COLO829 (cell line): Measurements from ENCODE around the gene SASS6.

Experiments
- DNase-seq: peaks from one replicate; pipeline ENCODE4 v3.0.0; 2012; ENCODE audit warnings: low spot score

Gene SASS6, protein sequence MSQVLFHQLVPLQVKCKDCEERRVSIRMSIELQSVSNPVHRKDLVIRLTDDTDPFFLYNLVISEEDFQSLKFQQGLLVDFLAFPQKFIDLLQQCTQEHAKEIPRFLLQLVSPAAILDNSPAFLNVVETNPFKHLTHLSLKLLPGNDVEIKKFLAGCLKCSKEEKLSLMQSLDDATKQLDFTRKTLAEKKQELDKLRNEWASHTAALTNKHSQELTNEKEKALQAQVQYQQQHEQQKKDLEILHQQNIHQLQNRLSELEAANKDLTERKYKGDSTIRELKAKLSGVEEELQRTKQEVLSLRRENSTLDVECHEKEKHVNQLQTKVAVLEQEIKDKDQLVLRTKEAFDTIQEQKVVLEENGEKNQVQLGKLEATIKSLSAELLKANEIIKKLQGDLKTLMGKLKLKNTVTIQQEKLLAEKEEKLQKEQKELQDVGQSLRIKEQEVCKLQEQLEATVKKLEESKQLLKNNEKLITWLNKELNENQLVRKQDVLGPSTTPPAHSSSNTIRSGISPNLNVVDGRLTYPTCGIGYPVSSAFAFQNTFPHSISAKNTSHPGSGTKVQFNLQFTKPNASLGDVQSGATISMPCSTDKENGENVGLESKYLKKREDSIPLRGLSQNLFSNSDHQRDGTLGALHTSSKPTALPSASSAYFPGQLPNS

DNA sequence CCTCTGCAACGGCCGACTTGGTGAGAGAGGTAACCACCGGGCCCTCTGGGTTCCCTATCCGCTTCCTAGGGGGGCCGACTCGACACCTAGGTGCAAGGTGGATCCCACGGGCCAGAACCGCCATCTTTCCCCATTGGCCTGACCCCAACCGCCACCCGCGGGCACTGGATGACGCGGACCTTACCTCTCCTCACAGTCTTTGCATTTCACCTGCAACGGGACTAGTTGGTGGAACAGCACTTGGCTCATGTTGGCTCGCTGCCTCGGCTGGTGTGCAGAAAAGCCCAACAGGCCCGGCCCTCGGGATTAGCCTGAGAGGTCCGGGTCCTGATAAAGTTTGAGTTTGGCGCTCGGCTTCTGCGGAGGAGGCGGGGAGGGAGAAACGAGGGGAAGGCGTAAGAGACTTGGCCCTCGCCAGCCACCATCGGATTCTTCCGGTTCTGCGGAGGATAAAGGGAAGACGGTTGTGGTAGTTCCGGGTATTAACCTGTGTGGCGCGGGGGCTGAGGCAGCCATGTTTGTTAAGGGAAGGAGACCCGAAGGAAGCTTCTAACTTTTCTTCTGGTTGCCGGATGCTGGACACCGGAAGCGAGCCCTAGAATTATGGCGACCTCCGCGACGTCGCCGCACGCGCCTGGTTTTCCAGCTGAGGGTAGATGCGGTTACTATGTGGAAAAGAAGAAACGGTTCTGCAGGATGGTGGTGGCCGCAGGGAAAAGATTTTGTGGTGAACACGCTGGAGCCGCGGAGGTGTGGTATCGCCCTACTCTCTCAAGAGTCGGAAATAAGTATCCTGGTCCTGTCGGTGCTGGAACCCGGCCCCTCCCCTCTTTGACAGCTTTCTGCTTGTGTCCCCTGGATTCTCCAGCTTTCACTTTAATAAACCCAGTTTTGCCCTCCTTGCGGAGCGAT is at the start of gene SASS6, which contains the start of gene TRMT13:
Gene SASS6 (minus strand): TSS at position 365 of the 912 bp plus-strand sequence. CDS start 116 bp downstream, at position 249.
Gene TRMT13 (plus strand): TSS at position 598 of the 912 bp plus-strand sequence. CDS start 6 bp downstream, at position 604.
- DNase-seq, result peak; percentile 87

DNA sequence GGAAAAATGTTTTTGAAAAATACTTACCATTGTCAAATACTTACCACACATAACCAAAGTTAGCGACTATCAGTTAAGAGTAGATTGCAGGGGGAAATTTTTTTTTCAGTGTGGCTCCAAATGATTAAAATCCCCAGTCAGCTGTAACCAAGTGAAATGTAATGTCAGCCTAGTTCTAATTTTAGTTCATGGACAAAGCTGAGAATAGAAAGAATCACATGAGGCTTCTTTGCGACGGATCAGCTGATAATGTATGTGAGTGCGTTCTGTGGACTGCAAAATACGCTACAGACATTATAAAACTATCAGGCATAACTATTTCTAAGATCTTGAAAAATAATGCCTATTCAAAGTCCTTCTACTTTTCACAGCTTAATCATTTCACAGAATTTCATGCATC is 45.4 kb upstream of the SASS6 start, which contains the start of gene LRRC39:
Gene LRRC39 (minus strand): TSS at position 166 of the 400 bp plus-strand sequence. CDS start 9,740 bp downstream, outside the sequence.
- DNase-seq, result peak; percentile 13

DNA sequence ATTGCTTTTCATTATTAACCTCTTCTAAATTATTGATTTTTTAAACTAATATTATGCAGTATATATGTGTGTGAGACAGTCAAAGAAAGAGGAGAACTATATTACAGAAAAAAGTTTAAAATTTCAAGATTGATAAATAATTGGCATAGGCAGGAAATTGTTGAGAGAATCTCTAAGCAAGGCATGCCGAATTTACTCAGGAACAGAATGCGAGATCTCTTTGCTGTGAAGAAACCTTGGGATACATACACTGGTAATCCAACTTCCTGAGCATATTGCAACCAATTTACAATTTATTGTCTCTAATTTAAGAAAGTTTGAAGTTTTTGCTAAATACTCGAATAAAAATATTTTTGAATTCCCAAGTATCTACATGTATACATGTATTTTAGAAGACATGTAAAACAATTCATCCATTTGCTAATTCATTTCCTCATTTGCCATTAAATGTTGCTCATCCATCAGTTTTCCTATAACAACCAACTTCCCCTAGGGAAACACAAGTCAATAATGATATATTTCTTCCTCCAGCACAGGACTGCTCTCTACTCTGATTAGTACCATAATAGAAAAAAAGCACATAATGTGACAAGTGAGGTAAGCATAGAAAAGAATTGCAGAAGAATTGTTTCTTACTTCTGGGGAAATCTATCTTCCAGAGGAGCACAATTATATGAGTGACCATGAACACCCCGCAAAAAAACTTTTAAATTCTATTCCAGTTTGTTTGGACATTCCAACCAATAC is 44.7 kb upstream of the SASS6 start:
- DNase-seq, result no peak

DNA sequence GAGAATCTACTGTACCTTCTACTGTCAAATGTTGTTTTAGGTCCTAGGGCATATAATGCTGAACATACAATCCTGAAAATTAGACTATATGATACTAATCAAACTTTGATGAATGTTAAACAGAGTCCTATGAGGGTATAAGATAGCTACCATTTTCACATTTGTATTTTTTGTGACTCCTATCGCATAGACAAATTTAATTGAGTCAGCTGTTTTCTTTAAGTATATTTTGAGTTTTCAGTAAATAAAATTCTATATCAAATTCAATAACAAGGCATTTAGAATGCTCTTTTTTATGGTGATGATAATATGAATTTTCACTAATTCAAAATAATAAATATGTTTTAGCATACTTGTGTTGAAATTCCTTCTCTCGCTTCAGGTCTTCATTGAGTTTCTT is 35.3 kb upstream of the SASS6 start:
- DNase-seq, result no peak

DNA sequence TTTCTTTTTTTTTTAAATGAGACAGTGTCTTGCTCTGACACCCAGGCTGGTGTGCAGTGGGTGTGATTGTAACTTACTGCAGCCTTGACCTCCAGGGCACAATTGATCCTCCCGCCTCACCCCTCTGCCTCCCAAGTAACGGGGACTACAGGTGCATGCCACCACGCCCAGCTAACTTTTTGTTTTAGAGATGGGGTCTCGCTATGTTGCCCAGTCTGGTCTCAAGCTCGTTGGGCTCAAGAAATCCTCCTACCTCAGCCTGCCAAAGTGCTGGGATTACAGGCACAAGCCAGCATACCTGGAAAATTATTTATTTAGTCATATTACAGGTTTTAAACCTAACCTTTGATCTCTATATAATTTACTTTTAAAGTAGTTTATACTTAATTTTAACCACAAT is 32.0 kb upstream of the SASS6 start:
- no peak for DNase-seq

DNA sequence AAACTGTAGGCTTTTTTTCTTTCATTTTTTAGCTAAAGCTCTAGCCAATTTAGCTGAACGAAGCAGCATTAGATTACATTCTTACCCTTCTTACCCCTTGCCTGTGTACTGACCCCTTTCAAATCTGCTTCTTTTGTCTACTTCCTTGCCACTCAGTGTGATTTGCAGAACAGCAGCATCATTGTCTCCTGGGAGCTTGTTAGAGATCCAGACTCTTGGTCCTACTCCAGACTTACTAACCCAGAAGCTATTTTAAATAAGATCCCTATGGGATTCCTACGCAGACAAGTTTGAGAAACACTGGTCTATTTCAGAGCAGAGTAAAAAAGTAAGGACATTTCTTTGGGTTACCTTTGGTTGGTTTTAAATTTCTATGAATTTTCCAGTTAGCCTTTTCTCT is 31.5 kb upstream of the SASS6 start:
- DNase-seq, result peak; percentile 57

DNA sequence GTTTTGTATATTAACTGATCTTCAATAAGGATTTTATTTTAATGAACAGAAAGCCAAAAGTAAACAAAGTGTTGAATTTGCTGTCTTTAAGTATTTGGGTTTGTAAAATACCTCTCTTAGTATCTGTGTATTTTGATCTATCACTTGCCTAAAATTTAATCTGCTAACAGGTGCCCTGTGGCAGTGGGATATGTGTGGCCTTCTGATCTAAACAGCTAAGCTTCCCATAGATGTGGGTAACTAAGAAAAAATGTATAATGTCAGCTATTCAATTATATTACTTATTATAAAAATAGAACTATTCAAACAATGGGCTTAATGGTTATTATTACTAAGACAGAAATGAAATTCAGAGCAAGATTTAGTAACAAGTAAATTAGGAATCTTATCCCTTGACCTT is 30.2 kb upstream of the SASS6 start:
- no peak for DNase-seq

DNA sequence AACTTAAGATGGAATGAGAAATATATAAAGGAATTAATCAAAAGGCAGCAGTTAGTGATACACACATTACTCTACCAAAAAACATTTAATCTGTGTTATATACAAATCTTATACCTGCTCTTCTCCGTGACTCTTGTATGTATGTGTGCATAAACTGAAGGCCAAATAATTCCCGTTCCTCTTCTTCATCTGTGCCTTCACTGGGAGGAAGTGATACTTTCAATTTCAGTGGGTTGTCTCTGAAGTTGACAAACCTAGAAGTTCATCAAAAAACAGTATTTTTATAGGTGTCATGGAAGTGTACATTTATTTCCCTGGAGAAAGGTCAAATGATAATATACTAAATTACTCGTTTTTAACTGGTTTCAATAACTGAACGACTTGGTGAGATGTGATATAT is 19.5 kb upstream of the SASS6 start:
- no peak for DNase-seq

DNA sequence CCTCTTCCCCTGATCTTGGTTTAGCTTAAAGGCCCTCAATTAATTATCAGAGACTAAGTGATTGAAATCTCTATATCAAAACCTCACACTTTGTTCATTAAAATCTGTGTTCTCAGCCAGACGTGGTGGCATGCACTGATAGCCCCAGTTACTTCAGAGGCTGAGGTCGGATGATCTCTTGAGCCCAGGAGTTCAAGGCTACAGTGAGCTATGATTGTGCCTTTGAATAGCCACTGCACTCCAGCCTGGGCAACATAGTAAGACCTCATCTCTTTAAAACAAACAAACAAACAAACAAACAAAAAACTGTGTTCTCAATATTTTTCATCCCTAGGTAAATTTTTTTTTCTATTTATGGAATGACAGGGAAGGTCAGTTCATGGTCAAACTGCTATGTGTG is 18.9 kb upstream of the SASS6 start:
- no peak for DNase-seq

DNA sequence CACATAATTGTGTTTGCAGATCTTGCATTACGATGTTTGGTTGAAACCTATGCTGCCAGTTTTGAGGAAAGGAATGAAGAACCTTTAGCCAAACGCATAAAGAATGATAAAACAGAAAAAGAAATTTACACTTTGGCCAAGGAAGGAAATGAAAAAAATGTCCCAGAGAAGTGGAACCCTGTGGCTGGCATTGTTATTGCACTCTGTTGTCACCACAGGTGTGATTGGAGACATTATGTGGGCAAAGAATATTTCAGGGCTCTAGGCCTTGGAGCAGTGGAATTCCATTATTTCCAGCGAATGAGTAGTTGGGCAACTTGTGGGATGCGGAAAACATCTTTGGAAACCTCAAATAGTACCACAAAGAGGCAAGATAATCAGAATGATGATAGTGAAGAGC is 15.1 kb upstream of the SASS6 start:
- no peak for DNase-seq

DNA sequence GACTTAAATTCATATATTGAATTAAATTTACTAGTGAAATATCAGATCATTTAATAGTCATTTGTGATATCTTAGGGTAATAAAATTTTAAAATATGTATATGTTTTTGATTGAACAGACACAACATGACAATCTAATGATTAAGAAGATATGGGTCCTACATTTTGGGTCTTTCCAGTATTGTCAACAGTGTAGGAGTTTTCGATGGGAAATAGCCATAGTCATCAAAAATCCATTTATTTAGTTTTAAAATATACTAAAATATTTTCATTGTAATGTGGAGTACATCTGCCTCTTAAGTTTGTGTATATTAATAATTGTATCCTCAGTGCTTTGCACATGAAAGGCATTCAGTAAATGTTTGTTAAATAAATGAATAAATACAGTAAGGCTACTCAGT is 14.2 kb upstream of the SASS6 start:
- no peak for DNase-seq

DNA sequence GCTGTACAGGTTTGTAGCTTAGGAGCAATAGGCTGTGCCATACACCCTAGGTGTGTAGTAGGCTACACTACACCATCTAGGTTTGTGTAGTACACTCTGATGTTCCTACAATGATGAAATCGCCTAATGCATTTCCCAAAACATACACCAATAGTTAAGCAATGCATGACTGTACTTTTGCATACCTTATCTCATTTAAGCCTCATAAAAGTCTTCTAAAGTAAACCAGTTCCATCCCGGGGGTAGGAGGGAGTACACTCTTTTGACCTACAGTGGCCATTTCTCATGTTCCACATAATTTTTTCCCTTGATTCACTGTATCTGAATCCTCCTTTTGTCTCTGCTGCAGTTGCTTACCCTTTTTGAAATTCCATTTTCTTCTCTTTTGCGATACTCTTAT is 12.4 kb upstream of the SASS6 start:
- DNase-seq, result no peak

DNA sequence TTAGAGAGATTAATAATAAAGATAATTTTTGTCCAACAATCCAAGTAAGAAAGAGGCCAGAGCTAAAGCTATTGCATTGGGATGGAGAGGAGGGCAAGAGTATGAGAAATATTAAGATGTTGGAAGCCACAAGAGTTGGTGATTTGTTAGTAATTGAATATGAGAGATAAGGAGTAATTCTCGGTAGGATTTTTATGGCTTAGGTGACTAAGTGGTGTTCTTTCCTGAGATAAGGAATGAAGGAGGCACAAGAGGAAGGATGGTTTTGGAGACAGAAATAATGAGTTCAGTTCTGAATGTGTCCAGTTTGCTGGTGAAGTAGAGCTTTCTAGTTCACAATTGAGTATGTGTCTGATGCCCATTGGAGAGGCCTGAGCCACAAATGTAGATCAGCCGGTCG is 9.6 kb upstream of the SASS6 start:
- DNase-seq, result no peak

DNA sequence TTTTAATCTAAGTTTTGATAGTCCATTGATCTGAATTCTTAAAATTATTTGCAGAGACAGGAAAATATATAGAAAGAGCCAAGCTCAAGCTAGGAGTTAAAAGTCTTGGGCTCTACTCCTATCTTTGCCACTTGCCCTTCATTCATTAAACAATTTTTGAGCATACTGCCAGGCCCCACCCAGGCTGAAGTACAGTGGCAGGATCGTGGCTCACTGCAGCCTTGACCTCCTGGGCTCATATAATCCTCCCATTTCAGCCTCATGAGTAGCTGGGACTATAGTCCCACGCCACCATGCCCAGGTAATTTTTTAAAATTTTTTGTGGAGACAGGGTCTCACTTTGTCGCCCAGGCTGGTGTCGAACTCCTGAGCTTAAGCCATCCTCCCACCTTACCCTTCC is 8.5 kb upstream of the SASS6 start:
- DNase-seq, result no peak

DNA sequence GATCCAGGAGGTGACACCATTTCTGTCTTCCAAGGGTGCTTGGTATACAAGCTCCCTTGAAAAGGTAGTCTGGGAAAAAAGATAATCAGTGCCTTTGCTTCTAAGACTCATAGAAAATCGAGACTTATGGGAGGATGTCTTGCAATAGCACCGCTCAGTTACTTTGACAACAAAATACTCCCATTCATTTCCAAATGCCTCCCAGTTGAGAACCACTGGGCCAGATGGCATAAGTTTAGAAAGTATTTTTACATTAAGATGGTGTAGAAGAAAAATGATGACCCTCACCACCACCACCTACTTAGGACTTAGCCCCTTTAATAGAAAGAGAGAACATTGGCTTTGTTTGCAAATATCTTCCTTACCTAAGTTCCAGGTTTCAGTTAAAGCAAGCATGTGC is 4.9 kb upstream of the SASS6 start:
- DNase-seq, result no peak

DNA sequence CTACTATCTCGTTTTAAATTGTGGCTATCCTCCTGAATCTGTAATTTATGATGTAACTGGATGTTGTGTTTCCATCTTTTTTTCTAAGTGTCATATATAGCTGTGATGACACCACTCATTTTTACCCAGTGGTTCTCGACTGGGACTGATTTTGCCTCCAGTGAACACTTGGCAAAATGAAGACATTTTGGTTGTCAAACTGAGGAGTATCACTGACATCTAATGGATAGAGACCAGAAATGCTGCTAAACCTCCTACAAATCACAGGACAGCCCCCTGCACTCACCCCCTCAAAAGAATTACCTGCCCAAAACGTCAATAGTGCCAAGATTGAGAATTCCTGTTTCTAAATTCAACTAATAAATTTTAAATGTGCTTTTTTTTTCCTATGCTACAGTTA is 2.1 kb upstream of the SASS6 start:
- no peak for DNase-seq

DNA sequence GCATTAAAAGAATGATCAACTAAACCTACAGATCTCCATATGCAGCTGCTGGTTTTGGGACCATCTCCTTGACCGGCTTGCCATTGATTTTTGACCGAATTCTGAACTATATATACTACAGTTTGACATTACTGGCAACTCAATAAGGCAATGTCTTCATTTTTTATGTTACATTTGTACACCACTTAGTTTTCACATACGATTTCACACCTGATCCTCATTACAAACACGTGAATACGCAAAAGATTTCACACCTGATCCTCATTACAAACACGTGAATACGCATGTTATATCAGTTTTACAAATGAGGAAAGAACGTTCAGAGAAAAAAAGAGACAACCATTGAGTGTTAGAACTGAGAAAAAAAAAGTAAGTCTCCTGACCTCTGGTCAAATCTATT is 1.1 kb downstream of the SASS6 start:
- no peak for DNase-seq

DNA sequence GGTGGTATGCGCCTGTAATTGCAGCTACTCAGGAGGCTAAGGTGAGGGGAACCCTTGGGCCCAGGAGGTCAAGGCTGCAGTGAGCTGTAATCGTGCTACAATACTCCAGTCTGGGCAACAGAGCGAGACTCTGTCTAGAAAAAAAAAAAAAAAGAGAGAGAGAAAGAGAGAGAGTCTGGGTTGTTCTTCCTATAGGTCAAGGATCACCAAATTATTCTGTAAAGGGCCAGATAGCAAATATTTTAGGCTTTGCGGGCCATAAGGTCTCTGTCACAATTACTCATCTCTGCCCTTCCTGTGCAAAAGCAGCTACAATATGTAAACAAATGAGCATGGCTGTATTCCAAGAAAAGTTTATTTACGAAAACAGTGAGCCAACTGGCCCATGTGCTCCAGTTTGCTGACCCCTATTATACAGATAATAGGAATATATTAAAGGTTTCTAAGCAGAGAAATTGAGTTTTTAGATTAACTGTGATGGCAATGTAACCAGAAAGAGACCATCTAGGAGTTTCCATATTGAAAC is 2.1 kb downstream of the SASS6 start:
- DNase-seq, result no peak

DNA sequence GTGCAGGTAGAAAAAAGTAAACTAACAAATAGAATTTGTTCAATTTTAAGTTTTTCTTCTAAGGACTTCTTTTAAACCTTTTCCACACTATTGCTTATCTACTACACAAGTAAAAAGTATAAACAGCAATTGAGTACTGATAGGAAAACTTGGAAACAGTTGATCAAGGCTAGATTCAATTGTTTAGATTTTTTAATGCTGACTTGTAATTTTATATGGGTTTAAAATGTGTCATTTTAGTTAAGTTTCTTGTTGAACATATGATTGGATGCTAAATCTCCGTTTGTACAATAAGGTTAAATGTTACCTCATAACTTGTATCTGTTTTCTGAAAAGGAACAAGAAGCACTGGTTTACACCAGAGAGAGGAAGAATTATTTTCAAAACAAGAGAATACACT is 5.5 kb downstream of the SASS6 start:
- DNase-seq, result no peak

DNA sequence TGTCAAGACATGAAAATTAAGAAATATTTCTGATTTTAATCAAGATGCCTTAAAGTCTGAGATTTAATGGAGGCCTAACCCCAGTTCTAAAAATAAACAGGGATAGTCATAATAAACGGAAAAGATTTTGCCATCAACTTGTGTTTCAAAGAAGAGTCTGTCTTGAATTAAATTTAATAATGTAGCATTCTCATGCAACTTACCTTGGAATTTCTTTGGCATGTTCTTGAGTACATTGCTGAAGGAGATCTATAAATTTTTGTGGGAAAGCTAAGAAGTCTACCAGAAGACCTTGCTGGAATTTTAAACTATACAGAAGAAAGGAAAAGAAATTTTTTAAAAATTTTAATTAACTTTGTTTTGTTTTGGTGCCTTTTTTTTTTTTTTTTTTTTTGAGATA is 10.6 kb downstream of the SASS6 start:
- no peak for DNase-seq

DNA sequence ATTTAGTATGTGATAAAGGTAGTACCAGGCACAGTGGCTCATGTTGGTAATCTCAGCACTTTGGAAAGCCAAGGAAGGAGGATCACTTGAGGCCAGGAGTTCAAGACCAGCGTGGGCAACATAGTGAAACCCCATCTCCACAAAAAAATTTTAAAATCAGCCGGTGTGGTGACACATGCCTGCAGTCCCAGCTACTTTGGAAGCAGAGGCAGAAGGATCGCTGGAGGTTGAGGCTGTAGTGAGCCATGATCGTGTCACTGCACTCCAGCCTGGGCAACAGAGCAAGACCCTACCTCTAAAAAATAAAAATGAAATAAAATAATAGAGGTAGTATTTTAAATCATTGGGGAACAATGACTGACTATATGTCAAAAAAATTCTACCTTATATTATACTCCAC is 17.2 kb downstream of the SASS6 start:
- no peak for DNase-seq
